NCI-H2171 treated with DMSO at 0.1 percent for 48 hours (cell line): ENCODE measurements around the gene VPS54.

Experiments used
- DNase-seq: peaks from one replicate; lab custom pipeline; 2025; lab: John Stamatoyannopoulos, UW

VPS54 gene

DNA sequence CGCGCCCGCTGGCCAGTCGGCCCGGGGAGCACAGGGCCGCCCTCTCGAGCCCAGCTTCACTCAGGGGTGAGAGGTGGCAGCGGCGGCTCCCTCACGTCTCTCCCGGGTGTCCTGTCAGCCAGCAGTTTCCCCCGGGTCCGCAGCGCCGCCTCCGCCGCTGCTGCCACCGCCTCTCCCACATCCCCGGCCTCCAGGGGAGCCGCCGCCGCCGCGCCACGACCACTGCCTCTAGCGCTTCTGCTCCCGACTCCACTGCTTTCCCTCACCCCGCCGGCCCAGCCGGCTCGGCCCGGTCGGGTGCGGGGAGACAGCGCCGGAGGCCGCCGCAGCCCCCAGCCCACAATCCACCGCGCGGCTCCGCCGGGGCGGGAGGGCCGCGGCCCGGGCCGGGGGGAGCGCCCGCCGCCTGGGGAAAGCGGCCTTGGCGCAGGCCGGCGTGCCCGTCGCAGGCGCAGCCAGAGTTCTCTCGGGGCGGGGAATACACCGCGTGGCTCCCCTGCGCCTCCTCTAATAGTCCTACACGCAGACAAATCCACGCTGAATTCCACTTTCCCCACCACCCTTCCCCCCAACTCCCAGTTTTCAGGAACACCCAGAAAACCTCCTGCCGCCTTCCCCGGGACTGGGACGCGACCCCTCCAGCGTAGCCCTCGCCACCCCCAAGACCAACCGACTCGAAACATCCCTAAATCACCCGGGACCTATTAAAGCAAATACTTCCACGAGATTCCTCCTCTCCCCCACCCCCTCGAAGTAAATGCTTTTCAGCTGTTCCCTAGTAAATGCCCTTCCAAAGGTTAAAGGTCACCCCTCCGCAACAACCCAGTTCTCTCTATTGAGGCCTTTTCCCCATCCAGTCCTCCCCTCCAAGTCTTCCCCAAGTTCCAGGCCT, at the start of gene VPS54:
TSS of gene VPS54 (minus strand) at position 346 of the 892 bp plus-strand sequence. CDS start 35,429 bp downstream, outside the sequence.
- DNase-seq, result peak; percentile 62

GRCh38 chr2:64067326-64067725, 48.1 kb upstream of the VPS54 start:
- no peak for DNase-seq

DNA sequence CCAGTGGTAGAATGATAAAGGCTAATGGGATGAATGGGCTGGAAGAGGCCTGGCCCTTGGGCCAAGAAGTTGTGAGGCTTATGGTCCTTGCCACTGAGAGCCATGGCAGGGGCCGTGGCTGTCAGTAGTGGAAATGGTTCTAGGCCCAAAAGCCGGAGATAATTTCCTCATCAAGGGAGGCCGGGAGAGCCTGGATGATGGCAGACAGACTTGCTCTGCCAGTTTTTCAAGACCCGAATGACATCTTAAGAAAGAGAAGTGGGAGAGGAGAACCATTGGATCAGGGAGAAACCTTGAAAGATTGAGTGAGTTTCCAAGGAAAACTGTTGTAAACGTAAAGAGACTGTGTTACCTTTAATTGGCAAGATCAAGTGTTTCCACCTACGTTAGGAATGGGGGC, 46.3 kb upstream of the VPS54 start:
- no peak for DNase-seq

DNA sequence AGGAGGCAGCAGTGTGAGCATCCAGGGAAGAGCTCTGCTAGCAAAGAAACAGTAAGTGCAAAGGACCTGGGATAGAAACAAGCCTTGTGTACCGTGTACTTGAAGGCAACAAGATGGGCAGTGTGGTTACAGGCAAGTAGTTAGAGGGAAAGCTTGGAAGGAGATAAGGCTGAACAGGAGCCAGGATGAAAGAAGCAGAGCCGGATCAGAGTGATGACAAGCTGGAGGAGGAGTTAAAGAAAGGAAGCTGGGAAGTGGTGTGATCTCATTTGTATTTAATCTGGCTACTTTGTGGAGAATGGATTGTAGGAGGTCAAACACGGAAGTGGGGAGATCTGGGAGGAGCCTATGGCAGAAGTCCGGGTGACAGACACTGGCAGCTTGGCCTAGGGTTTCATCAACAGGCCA, 44.7 kb upstream of the VPS54 start:
- no peak for DNase-seq

DNA sequence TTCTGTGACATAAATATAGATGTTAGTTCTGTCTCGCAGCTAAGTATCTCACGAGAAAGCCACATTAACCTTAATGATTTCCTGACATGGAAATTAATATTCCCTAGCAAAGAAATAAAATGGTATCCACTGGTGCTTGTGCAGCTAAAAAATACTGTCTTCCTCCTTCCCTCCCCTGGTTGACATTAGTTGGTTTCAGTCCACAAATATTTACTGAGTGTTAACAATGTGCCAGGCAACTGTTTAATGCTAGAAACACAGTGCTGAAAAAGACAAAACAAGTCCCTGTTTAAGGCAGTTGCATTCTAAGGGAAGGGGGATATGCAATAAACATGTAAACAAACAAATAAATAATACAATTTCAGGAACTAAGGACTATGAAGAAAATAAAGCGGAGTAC, 44.2 kb upstream of the VPS54 start:
- no peak for DNase-seq

DNA sequence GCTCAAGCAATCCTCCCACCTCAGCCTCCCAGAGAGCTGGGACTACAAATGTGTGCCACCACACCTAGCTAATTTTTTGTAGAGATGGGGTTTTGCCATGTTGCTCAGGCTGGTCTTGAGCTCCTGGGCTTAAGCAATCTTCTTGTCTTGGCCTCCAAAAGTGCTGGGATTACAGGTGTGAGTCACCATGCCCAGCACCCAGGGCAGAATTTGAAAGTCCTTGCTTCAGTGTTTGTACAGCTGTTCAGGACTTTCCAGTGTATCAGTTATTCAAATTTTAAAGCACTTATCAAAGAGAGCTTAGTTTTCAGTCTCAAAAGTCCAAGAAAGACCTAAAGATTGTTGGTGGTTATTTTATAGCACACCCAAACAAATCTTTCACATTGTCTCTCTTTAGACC, 43.6 kb upstream of the VPS54 start:
- no peak for DNase-seq

GRCh38 chr2:64059270-64059669, 40.0 kb upstream of the VPS54 start:
- DNase-seq, result no peak

DNA sequence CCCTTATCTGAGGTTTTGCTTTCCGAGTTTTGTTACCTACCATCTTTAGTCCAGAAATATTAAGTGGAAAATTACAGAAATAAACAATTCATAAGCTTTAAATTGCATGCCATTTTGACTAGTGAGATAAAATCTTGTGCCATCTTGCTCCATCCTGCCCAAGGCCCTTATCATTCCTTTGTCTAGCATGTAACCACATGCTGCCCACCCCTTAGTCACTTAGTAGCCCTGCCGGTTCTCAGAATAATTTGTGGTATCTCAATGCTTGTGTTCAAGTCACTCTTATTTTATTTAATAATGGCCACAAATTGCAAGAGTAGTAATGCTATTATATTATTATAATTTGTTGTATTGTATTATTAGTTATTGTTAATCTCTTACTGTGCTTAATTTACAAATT, 36.8 kb upstream of the VPS54 start:
- DNase-seq, result no peak

- no peak for DNase-seq
Observed at GRCh38 chr2:64054161-64054915, 35.1 kb upstream of the VPS54 start.

GRCh38 chr2:64052463-64053241, 33.4 kb upstream of the VPS54 start:
- no peak for DNase-seq

DNA sequence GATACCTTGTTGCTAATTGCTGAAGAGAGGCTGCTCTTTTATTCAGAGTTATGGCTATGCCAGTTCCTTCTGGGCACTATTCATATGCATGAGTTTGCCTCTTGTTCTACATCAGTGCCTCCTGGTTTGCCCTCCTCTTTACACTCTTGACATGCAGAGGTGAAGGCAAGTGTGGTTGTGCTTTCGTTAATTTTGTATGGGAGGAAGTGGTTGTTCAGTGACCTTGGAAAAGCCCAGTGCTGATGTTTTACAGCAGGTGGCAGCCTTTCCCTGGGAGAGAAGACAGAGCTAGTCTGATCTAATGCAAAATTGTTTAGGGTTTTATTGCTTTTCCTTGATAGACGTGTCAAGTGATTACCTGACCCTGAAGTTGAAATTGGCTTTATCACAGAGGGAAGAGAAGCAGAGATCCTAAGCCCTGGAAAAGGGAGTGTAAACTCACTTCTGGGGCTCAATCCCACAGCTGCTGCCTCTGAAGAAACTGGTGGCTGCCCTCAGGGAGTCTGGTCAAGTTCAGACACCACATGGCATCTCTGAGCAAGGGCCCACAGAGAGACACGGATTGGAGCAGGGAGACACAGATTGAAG, 30.5 kb upstream of the VPS54 start:
- DNase-seq, result peak; percentile 56

DNA sequence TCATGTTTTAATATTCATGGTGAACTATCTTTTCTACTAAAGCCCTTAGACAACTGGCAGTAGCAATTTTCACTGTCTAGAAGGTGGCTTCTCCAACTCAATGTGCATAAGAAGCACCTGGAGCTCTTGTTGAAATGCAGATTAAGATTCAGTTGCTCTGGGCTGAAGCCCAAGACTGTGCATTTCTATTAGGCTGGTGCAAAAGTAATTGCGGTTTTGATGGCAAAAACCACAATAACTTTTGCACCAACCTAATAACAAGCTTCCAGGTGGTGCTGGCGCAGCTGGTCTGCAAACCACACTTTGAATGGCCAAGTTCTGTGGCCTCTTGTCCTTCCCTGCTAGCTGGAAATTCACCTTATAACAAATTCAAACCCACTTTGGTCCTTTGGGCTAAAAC, 26.7 kb upstream of the VPS54 start:
- no peak for DNase-seq

DNA sequence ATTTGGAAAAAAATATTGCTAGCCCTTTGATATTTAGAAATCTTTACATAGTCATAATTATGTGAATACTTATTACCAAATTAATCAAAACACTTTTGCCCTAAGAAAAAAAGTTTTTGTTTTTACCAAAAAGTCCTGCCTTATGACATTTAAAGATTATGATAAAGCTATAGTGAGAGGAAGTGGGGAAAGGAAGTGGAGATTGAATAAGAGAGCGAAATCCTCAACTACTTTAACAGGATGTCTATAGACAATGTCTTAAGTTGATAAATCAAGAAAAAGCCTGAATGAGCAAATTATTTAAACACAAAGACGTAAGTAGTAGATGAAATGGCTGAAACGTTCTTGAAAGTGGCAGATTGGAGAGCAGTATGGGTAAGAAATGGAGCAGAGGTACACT, 20.9 kb upstream of the VPS54 start:
- no peak for DNase-seq

- DNase-seq, result no peak
Observed at GRCh38 chr2:64036034-64036705, 16.9 kb upstream of the VPS54 start.

- DNase-seq, result peak; percentile 20
Observed at GRCh38 chr2:64035072-64035942, 16.1 kb upstream of the VPS54 start.

DNA sequence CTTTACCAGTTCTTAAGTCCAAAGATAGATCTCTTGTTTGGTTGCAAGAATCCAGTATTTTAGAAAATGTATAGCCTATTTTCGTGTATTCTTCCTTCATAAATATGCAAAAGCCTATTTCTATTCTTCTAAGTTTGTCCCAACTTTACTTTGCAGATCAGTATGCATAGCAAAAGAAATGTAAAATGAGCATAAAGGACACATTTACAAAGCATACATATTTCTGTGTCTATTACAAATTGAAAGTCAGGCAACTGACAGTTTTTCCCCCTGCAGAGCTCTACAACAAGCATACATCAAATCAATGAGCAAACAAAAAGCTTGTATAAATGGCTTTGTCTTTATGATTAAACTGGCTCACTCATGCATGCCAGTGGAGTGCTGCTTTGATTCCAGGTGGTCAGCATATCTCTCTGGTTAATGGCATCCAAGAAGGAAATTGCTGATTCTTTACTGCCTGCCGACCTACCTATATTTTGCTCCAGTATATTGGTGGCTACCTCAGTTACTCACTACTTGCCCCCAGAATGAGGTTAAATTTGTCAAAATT, 10.0 kb upstream of the VPS54 start:
- DNase-seq, result no peak

- DNase-seq, result no peak
Observed at GRCh38 chr2:64025741-64026140, 6.5 kb upstream of the VPS54 start.

DNA sequence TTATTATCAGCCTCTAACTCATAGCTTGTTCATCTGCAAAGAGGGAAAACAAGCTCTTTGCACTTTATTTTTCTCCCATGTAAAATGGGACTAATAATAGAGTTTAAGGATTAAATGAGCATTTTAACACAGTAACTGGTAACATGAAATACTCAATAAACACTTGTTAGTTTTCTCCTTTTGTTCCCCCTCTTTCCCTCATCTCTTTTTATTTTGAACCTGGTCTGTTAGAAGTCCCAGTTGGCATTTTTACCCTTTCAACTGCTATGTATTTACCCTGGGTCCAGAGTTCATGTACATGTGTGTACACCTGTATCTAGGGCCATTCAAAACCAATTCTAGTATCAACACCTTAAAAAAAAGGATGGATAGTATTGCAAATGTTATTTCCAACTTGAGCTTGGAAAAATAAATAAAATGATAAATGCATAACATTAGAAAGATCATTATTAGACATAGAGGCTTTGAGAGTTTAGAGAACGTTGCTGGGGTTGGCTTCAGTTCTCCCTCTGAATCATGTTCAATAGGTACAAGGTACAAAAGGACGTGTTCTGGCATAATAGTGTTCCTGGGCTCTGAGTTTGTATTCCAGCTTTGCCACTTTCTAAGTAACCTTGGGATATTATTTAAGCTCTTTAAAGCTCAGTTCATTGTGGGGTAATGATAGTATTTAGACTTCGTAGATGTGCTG, 5.2 kb upstream of the VPS54 start:
- no peak for DNase-seq

- no peak for DNase-seq
Observed at GRCh38 chr2:64023485-64024258, 4.4 kb upstream of the VPS54 start.
